ENCODE measurements around the gene OTUD6A. TPM values are rescaled to one million over a fixed set of nuclear protein-coding genes. Genes with fewer than 3 reads are reported as not detected.

OTUD6A gene
- total and polyA plus RNA-seq, 2 donors (not counting 1 experiment from before 2014, with no cell fraction given), result not detected

DNA sequence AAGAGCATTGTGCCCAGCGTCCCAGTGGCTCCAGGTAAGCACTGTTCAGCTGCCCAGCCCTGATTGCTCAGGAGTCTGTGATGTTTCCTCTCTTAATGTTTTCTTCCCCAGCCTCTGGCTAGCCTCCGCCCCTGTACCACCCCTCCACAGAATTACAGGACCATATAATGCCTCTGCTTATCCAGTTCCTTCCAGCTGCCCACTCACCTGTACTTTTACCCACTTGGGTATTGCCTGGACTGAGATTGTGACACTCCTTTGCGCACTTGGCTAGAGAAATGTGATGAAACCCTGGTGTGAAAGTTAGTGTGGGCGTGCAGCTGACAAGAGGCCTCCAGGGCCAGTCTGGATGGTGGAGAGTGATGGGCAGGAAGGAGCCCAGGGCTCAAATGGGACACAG, 12.3 kb upstream of the OTUD6A start, which contains the start of gene AWAT2:
Gene AWAT2, minus strand, starts transcription at position 14 of the 400 bp plus-strand sequence. Its CDS starts 6 bp downstream, at position 8.
- Histone ChIP-seq H3K4me1 (ENCODE audit: control insufficient read depth, extremely low read depth, insufficient read depth, low read length) (no peaks in the 10 kb centered on the region), H3K9ac (ENCODE audit: insufficient read depth, low read length) (no peak within 1 kb of the TSS), H3K9me3 (ENCODE audit: control insufficient read depth, insufficient read depth, low read depth, low read length) (no peaks in the 10 kb centered on the region), H3K4me2 (ENCODE audit: extremely low read depth, insufficient read depth, low read length) (no peak within 1 kb of the TSS), H3K79me2 (ENCODE audit: control insufficient read depth, insufficient read depth, low read length) (no peaks in the 10 kb centered on the region), H3K4me3 (replicated peaks in 1 of 4; ENCODE audit: control extremely low read depth in 1 of 4, insufficient read depth in 1 of 4, low read depth in 3 of 4, low read length in 4 of 4) (no peak within 1 kb of the TSS), H3K27ac (ENCODE audit: insufficient read depth, low read length) (no peak within 1 kb of the TSS), H3K27me3 (ENCODE audit: control insufficient read depth, insufficient read depth, low read length) (no peaks in the 10 kb centered on the region), H2AFZ (ENCODE audit: low read length) (no peak within 1 kb of the TSS), H3K36me3 (ENCODE audit: control insufficient read depth, insufficient read depth, low read length) (no peaks in the 10 kb centered on the region), H4K20me1 (ENCODE audit: control insufficient read depth, extremely low read depth, insufficient read depth, low read length) (no peaks in the 10 kb centered on the region)
- DNase-seq (ENCODE audit: low read depth in 2 of 2), result no peak
- no peak for TF ChIP-seq EZH2 (IDR thresholded peaks at IDR 0.05; ENCODE audit: low read length, missing control alignments)
- TF ChIP-seq, protein P1, sequence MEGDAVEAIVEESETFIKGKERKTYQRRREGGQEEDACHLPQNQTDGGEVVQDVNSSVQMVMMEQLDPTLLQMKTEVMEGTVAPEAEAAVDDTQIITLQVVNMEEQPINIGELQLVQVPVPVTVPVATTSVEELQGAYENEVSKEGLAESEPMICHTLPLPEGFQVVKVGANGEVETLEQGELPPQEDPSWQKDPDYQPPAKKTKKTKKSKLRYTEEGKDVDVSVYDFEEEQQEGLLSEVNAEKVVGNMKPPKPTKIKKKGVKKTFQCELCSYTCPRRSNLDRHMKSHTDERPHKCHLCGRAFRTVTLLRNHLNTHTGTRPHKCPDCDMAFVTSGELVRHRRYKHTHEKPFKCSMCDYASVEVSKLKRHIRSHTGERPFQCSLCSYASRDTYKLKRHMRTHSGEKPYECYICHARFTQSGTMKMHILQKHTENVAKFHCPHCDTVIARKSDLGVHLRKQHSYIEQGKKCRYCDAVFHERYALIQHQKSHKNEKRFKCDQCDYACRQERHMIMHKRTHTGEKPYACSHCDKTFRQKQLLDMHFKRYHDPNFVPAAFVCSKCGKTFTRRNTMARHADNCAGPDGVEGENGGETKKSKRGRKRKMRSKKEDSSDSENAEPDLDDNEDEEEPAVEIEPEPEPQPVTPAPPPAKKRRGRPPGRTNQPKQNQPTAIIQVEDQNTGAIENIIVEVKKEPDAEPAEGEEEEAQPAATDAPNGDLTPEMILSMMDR (conservative IDR thresholded peaks at IDR 0.05 in 1 of 2, IDR thresholded peaks at IDR 0.05 in 1 of 2; ENCODE audit: low read depth in 1 of 2, low read length in 2 of 2), result no peak

DNA sequence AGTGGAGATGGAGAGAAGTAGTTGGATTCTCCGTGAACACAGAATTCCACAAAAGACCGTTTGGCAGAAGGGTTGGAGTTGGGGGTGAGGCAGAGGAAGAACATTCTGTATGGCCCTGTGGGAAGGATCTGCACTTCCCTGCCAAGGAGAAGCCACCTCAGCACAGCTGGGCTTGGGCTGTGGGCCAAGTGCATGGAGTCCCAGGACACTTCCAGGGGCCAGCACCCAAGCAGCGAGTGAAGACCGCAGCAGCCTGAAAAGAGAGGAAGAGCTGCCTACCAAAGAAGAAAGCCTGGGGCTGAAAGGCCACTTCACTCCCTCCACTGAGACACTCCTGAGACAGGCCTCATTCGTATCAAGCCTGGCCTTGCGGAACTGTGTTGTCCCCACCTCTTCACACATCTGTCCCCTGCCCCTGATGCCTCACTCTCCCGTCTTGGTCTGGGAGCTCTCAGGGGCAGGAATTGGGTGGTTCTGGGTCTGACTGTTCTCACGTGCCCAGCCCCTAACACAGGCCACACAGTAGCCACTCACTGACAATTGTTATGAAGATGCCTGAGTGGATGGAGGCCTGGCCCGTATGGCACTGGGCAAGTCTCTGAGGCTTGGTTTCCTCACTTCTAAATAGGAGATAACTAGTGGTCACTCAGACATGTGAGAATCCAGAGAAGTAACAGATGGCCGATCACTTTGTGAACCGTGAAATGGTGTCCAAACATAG, 9.2 kb upstream of the OTUD6A start:
- Histone ChIP-seq H4K20me1 (ENCODE audit: control insufficient read depth, extremely low read depth, insufficient read depth, low read length) (no peaks in the 10 kb centered on the region), H3K4me3 (replicated peaks in 1 of 4; ENCODE audit: control extremely low read depth in 1 of 4, insufficient read depth in 1 of 4, low read depth in 3 of 4, low read length in 4 of 4) (no peak overlapping the region), H3K9me3 (ENCODE audit: control insufficient read depth, insufficient read depth, low read depth, low read length) (no peaks in the 10 kb centered on the region), H3K27ac (ENCODE audit: insufficient read depth, low read length) (no peak overlapping the region), H3K79me2 (ENCODE audit: control insufficient read depth, insufficient read depth, low read length) (no peaks in the 10 kb centered on the region), H3K36me3 (ENCODE audit: control insufficient read depth, insufficient read depth, low read length) (no peaks in the 10 kb centered on the region), H3K4me1 (ENCODE audit: control insufficient read depth, extremely low read depth, insufficient read depth, low read length) (no peaks in the 10 kb centered on the region), H2AFZ (ENCODE audit: low read length) (no peak overlapping the region), H3K4me2 (ENCODE audit: extremely low read depth, insufficient read depth, low read length) (no peak overlapping the region), H3K27me3 (ENCODE audit: control insufficient read depth, insufficient read depth, low read length) (no peaks in the 10 kb centered on the region), H3K9ac (ENCODE audit: insufficient read depth, low read length) (no peak overlapping the region)
- DNase-seq (ENCODE audit: low read depth in 2 of 2), result no peak
- no peak for TF ChIP-seq EZH2 (IDR thresholded peaks at IDR 0.05; ENCODE audit: low read length, missing control alignments)
- TF ChIP-seq, protein P1 (conservative IDR thresholded peaks at IDR 0.05 in 1 of 2, IDR thresholded peaks at IDR 0.05 in 1 of 2; ENCODE audit: low read depth in 1 of 2, low read length in 2 of 2), result no peak

DNA sequence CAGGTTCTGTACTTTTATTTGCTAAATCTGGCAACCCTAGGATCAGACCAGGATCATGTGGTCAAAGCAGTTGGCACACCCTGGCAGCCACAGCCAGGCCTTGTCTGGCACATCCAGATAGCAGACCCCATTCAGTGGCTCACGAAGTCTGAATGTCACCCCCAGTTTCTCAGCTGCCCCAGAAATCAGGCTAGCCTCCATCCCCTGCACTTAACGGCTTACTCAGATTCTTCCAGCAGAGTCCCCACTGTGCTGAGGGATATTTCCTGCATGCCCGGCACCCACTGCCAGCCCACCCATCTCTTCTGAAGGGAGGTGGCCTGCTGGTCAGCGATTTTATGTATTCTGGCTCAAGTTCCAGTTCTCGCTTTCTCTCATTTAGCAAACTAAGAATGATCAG, 7.9 kb upstream of the OTUD6A start:
- H3K27ac ChIP-seq (ENCODE audit: insufficient read depth, low read length), result no peak overlapping the region

More for the DNA sequence above, 7.9 kb upstream of the OTUD6A start:
- H3K36me3 ChIP-seq (ENCODE audit: control insufficient read depth, insufficient read depth, low read length), result no peaks in the 10 kb centered on the region
- no peaks in the 10 kb centered on the region for H3K4me1 ChIP-seq (ENCODE audit: control insufficient read depth, extremely low read depth, insufficient read depth, low read length)
- H3K9ac ChIP-seq (ENCODE audit: insufficient read depth, low read length), result no peak overlapping the region
- no peak overlapping the region for H2AFZ ChIP-seq (ENCODE audit: low read length)
- H3K9me3 ChIP-seq (ENCODE audit: control insufficient read depth, insufficient read depth, low read depth, low read length), result no peaks in the 10 kb centered on the region
- no peaks in the 10 kb centered on the region for H4K20me1 ChIP-seq (ENCODE audit: control insufficient read depth, extremely low read depth, insufficient read depth, low read length)
- no peak for TF ChIP-seq EZH2 (IDR thresholded peaks at IDR 0.05; ENCODE audit: low read length, missing control alignments)
- TF ChIP-seq, protein P1 (conservative IDR thresholded peaks at IDR 0.05 in 1 of 2, IDR thresholded peaks at IDR 0.05 in 1 of 2; ENCODE audit: low read depth in 1 of 2, low read length in 2 of 2), result no peak
- no peaks in the 10 kb centered on the region for H3K27me3 ChIP-seq (ENCODE audit: control insufficient read depth, insufficient read depth, low read length)
- no peaks in the 10 kb centered on the region for H3K79me2 ChIP-seq (ENCODE audit: control insufficient read depth, insufficient read depth, low read length)
- no peak overlapping the region for H3K4me2 ChIP-seq (ENCODE audit: extremely low read depth, insufficient read depth, low read length)
- DNase-seq (ENCODE audit: low read depth in 2 of 2), result no peak
- no peak overlapping the region for H3K4me3 ChIP-seq (replicated peaks in 1 of 4; ENCODE audit: control extremely low read depth in 1 of 4, insufficient read depth in 1 of 4, low read depth in 3 of 4, low read length in 4 of 4)

All from fibroblast of lung (primary cell).